DND-41 (cell line): ENCODE results near the gene DHCR7.

ENCODE experiments used
- ATAC-seq: fragments of 200-7000 bp; cut with Tn5 transposase; 3 replicates; pipeline ENCODE4 v1.9.1; 2021; ENCODE audit warnings: low read depth; ENCODE audit not compliant: insufficient read depth
- DNase-seq: peaks from one replicate; pipeline ENCODE4 v3.0.0-alpha.2; 2020
- H2AFZ ChIP-seq: 2 replicates; pipeline ENCODE4 v1.6.0; 2012; ENCODE audit warnings: low read depth, low read length
- H3K27ac ChIP-seq: 2 replicates; pipeline ENCODE4 v1.5.1; 2012; ENCODE audit warnings: low read length, inconsistent platforms
- H3K27me3 ChIP-seq: fragments of 200-600 bp; sonication (generic); 2 replicates; pipeline ENCODE4 v1.6.0; 2012; ENCODE audit warnings: low read length, mild to moderate bottlenecking, inconsistent platforms; ENCODE audit not compliant: insufficient read depth, poor library complexity
- H3K36me3 ChIP-seq: 2 replicates; pipeline ENCODE4 v1.5.1; 2012; ENCODE audit warnings: low read length, inconsistent platforms; ENCODE audit not compliant: insufficient read depth
- H3K4me1 ChIP-seq: 2 replicates; pipeline ENCODE4 v1.5.1; 2012; ENCODE audit warnings: mild to moderate bottlenecking, low read length; ENCODE audit not compliant: insufficient read depth
- H3K4me2 ChIP-seq: 2 replicates; pipeline ENCODE4 v1.6.0; 2012; ENCODE audit warnings: mild to moderate bottlenecking, moderate library complexity, low read length, inconsistent platforms; ENCODE audit not compliant: insufficient read depth
- H3K4me3 ChIP-seq, 2 experiments: fragments of 200-600 bp in 1 of 2; shearing (Covaris generic) in 1 of 2; 2 replicates each; pipeline ENCODE4 v1.5.1; 2012 to 2016; ENCODE audit warnings: inconsistent platforms in 2 of 2, low read length in 2 of 2, mild to moderate bottlenecking in 2 of 2, low read depth in 1 of 2, moderate library complexity in 1 of 2
- H3K79me2 ChIP-seq: 2 replicates; pipeline ENCODE4 v1.6.0; 2012; ENCODE audit warnings: low read length, inconsistent platforms; ENCODE audit not compliant: insufficient read depth
- H3K9ac ChIP-seq: 2 replicates; pipeline ENCODE4 v1.6.0; 2012; ENCODE audit warnings: low read depth, mild to moderate bottlenecking, inconsistent platforms, low read length, moderate library complexity
- H3K9me3 ChIP-seq: 2 replicates; pipeline ENCODE4 v1.5.1; 2012; ENCODE audit warnings: low read length, moderate library complexity, mild to moderate bottlenecking, inconsistent platforms; ENCODE audit not compliant: insufficient read depth, severe bottlenecking
- H4K20me1 ChIP-seq: 2 replicates; pipeline ENCODE4 v1.6.0; 2012; ENCODE audit warnings: low read length; ENCODE audit not compliant: insufficient read depth
- EZH2 ChIP-seq: IDR thresholded peaks from 3 replicates; pipeline ENCODE4 v1.6.1; 2012; ENCODE audit warnings: borderline replicate concordance, low read depth, mild to moderate bottlenecking, moderate library complexity, low read length, inconsistent platforms; ENCODE audit not compliant: severe bottlenecking
- TF ChIP-seq, protein P1 (sequence below): IDR thresholded peaks from 2 replicates; pipeline ENCODE4 v1.5.1; 2012; ENCODE audit warnings: borderline replicate concordance, low read length, moderate library complexity, mild to moderate bottlenecking; ENCODE audit not compliant: poor library complexity, severe bottlenecking; ENCODE audit errors: extremely low read depth

Gene DHCR7

DNA sequence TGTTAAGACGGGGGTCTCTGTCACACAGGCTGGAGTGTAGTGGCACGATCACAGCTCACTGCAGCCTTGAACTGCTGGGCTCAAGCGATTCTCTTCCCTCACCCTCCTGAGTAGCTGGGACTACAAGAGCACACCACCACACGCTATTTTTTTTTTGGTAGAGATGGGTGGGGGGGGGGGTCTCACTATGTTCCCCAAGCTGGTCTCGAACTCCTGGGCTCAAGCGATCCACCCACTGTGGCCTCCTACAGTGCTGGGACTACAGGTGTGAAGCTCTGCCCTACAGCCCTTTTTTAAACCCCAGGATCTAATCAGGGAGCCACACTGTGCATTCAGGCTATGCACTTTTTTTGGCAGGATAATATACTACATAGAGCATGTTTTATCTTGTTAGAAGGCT is 1.4 kb upstream of the DHCR7 start:
- peak overlapping the region; percentile 70 for H2AFZ ChIP-seq

DNA sequence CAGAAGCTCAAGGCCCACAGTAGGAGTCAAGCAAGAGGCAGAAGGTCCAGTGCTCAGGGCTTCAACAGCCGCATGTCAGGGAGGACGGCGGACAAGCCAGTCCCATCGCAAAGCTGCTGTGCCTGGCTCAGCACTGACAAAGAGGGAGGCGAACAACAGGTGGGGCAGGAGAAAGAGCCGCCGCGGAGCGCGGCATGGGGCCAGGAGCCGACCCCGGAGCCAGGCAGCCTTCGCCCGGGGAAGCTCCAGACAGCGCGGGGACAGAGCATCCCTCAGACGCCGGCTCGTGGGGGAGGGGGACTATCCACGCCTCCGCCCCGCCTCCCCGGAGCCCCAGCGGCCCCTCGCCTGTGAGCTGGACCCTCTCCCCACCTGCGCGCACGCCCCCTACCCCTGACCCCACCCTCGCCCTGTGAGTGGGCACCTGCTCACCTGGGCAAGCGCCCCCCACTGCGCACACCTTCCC is 369 bp downstream of the DHCR7 start:
- peak overlapping the region; percentile 97 for H3K4me2 ChIP-seq
- H3K4me1 ChIP-seq, result peaks cover 49% of the 10 kb centered on the region
- H3K4me3 ChIP-seq, result peak overlapping the region; percentile 44 to 65; a peak in 3 of 4 replicates
- H2AFZ ChIP-seq, result peak overlapping the region; percentile 67
- H3K9ac ChIP-seq, result peak overlapping the region; percentile 71
- ATAC-seq, result peak; percentile 37
- peak overlapping the region; percentile 70 for H3K27ac ChIP-seq
- H3K36me3 ChIP-seq, result peaks cover 53% of the 10 kb centered on the region
- H3K79me2 ChIP-seq, result peaks cover 49% of the 10 kb centered on the region
- peak; percentile 48 for DNase-seq
- H4K20me1 ChIP-seq, result no peaks in the 10 kb centered on the region
- TF ChIP-seq, protein P1, sequence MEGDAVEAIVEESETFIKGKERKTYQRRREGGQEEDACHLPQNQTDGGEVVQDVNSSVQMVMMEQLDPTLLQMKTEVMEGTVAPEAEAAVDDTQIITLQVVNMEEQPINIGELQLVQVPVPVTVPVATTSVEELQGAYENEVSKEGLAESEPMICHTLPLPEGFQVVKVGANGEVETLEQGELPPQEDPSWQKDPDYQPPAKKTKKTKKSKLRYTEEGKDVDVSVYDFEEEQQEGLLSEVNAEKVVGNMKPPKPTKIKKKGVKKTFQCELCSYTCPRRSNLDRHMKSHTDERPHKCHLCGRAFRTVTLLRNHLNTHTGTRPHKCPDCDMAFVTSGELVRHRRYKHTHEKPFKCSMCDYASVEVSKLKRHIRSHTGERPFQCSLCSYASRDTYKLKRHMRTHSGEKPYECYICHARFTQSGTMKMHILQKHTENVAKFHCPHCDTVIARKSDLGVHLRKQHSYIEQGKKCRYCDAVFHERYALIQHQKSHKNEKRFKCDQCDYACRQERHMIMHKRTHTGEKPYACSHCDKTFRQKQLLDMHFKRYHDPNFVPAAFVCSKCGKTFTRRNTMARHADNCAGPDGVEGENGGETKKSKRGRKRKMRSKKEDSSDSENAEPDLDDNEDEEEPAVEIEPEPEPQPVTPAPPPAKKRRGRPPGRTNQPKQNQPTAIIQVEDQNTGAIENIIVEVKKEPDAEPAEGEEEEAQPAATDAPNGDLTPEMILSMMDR, result no peak
- TF ChIP-seq EZH2, result no peak
- peaks cover 6% of the 10 kb centered on the region for H3K9me3 ChIP-seq
- no peaks in the 10 kb centered on the region for H3K27me3 ChIP-seq

More for the DNA sequence above, 1.4 kb upstream of the DHCR7 start:
- Histone ChIP-seq H3K9me3 (peaks cover 6% of the 10 kb centered on the region), H3K4me2 (peak overlapping the region; percentile 97), H3K9ac (peak overlapping the region; percentile 71), H4K20me1 (no peaks in the 10 kb centered on the region), H3K4me1 (peaks cover 63% of the 10 kb centered on the region), H3K27me3 (no peaks in the 10 kb centered on the region), H3K4me3 (peak overlapping the region; percentile 65; a peak in 3 of 4 replicates), H3K27ac (peak overlapping the region; percentile 69), H3K79me2 (peaks cover 64% of the 10 kb centered on the region), H3K36me3 (peaks cover 39% of the 10 kb centered on the region)
- DNase-seq (no peak), ATAC-seq (no peak)
- TF ChIP-seq EZH2, result no peak
- TF ChIP-seq, protein P1, result no peak

DNA sequence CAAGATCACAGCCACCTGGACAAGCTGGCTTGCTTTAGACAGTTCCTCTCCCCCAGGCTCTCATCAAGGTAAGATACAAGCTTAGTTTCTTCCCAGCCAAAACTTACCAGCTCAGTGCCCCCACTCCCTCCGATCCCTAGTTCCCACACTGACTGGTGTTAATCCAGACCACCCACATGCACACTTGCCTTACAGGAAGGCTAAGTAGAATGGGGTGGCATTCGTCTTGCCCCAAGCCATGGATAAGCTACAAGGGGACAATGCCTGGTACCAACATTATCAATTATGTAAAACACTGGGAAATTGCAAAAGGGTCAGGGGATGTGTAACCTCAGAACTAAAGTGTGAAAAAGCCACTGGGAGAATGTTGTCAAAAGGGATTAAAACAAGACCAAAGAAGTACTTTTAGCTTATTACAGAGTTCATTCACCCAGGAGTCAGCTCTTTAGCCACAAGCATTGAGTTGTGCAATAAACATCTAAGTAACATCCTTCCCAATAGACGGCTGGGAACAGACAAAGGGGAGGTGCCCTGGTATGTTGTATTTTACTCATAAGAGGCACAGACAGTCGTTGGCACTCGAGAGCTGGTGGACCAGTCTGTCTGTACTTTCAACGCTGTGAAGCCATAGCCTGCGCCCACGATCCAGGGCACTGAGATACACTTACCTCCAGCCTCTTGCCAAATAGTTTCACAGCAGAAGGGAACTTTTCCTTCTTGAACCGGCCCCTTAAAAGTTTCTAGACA is 1.1 kb downstream of the DHCR7 start:
- TF ChIP-seq EZH2, result no peak
- TF ChIP-seq, protein P1, result no peak
- Histone ChIP-seq H3K4me1 (peaks cover 44% of the 10 kb centered on the region), H3K9ac (peak overlapping the region; percentile 71), H3K27me3 (no peaks in the 10 kb centered on the region), H3K79me2 (peaks cover 49% of the 10 kb centered on the region), H3K36me3 (peaks cover 57% of the 10 kb centered on the region), H2AFZ (peak overlapping the region; percentile 67), H3K27ac (peak overlapping the region; percentile 70), H4K20me1 (no peaks in the 10 kb centered on the region), H3K4me3 (peak overlapping the region; percentile 44 to 65; a peak in 3 of 4 replicates), H3K9me3 (peaks cover 6% of the 10 kb centered on the region), H3K4me2 (peak overlapping the region; percentile 97)
- ATAC-seq (no peak), DNase-seq (no peak)
